Hypothalamus (tissue), 51 donors: ENCODE data around the gene PIK3C3.
"Not testable (repeated sequence)": the region's sequence is repeated elsewhere in the genome, so short reads cannot be mapped to it uniquely, and the experiment has no call there.

Source experiments
- DNase-seq, 51 donors: peaks; one replicate each; lab custom pipeline; 2025; lab: John Stamatoyannopoulos, UW

Gene PIK3C3

DNA sequence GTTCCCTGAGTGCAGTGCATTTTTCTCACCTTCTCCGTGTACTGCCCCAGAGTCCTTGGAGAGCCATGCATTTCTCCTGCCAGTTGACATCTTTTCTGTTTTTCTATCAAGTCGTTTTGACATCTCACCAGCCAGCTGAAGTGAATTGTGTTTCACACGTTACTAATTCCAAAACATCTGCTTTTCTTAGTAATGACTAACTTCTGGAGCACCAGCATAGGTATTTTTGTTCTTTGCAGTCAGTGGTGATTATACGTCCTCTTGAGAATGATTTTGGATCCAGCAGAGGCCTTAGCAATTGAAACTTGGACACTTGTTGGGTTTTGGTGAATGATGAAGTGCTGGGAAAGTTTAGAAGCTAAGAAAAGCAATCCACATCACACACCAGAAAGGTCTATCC lies 112.5 kb downstream of the PIK3C3 start:
- no peak for DNase-seq

- DNase-seq: no peak
These were observed 113.0 kb downstream of the PIK3C3 start for GRCh38 chr18:42068030-42068429.

- DNase-seq: no peak
These were observed 114.0 kb downstream of the PIK3C3 start for GRCh38 chr18:42069036-42069435.

DNA sequence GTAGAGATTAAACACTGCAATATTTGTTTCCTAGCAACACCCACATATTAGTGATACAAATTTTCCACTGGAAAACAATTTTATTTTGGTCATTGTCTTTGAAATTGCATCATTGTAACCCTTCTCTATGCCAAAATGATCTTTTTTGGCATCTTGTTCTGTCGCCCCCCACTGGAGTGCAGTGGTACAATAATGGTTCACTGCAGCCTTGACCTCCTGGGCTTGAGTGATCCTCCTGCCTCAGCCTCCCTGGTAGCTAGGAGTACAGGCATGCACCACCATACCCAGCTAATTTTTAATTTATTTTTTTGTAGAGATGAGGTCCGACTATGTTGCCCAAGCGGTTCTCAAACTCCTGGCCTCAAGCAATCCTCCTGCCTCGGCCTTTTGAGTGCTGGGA lies 117.4 kb downstream of the PIK3C3 start:
- DNase-seq: no peak

GRCh38 chr18:42074704-42075103 lies 119.7 kb downstream of the PIK3C3 start:
- no peak for DNase-seq

DNA sequence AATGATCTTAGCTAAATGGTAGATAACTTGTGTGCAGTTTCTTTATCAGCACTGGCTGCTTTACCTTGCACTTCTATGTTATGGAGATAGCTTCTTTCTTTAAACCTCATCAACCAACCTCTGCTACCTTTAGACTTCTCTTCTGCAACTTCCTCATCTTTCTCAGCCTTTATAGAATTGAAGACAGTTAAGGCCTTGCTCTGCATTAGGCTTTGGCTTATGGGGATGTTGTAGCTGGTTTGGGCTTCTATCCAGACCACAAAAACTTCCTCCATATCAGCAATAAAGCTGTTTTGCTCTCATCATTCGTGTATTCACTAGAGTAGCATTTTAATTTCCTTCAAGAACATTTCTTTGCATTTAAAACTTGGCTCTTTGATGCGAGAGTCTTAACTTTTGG lies 123.7 kb downstream of the PIK3C3 start:
- DNase-seq: no peak

DNA sequence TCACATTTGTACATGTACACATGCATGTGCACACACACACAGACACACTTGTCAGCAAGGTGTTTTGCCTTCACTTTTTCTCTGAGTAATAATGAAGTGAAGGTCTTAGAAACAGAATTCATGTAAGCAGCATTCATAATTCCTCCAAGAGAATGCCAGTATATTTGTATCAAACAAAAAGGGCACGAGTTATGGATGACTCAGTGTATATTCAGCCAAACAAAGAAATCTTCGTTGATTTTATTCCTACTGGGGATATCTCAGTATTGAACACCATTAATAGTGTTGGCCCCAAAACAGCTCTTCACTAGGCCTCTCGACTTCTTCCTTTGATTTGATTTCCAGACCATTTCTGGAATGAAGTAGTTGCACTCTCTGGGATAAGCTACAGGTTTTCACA lies 125.3 kb downstream of the PIK3C3 start:
- no peak for DNase-seq

- DNase-seq: no peak
These were observed 127.6 kb downstream of the PIK3C3 start for GRCh38 chr18:42082415-42083234.

- no peak for DNase-seq
These were observed 131.3 kb downstream of the PIK3C3 start for GRCh38 chr18:42086288-42086687.

GRCh38 chr18:42087235-42087634 lies 132.2 kb downstream of the PIK3C3 start:
- DNase-seq: no peak

DNA sequence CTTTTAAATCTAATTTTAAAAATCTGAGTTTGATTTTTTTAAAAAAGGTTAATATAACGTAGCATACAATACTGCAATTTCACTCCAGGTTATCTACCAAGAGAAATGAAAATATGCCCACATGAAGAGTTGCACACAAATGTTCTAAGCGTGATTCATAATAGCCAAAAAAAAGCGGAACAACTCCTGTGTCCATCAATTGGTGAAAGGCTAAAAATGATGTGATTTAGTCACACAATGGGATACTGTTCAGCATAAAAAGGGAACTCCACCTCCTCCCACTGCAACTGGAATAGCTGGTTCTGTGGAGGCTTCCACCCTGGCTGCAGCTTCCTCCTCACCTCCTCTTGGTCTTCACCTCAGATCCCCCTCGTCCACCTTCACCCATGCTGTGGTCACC lies 132.8 kb downstream of the PIK3C3 start:
- no peak for DNase-seq

- DNase-seq: no peak
These were observed 137.8 kb downstream of the PIK3C3 start for GRCh38 chr18:42092848-42093247.

- no peak for DNase-seq
These were observed 139.8 kb downstream of the PIK3C3 start for GRCh38 chr18:42094875-42095274.

DNA sequence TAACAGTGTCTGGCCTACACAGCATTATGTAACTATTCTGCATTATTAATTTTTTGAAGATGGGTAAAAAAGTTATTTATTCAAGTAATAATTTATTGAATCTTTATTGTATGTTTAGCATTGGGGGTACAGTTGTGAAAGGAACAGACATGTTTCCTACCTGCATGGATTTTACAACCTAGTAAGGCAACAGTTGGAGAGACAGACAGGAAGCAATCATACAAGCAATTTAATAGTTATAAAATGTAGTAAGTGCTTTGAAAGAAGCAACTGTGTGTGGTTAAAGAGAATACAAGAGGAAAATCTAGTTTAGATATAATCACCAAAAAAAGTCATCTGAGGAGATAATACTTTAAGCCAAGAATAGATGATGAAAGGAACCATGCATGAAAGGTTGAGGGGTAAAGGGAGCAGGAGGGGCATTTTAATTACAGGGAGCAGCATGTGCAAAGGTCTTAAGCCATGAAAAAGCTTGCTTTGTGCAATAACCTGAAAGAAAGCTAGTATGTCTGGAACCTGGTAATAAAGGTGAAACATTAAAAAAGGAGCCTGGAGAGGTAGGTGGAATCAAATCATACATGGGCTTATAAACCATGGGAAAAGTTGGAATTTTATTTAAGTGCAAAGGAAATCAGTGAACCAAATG lies 140.8 kb downstream of the PIK3C3 start:
- DNase-seq: no peak

DNA sequence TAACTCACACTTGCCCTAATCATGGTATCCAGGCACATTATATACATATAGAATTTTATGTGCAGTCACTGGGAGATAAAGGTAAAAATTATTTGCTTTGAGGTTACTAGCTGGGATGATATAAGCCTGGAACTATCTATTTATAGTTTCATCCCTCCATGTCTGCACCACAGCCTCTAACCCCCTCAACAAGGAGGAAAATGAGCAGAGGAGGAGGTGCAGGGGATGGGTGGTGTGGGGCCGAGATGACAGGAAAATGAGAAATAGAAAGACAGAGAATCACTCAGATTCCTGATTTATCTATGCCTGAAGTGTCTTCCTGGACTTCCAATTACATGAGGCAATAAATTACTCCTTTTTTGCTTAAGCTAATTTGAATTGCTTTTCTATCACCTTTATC lies 145.2 kb downstream of the PIK3C3 start:
- no peak for DNase-seq

GRCh38 chr18:42100911-42101310 lies 145.9 kb downstream of the PIK3C3 start:
- no peak for DNase-seq

DNA sequence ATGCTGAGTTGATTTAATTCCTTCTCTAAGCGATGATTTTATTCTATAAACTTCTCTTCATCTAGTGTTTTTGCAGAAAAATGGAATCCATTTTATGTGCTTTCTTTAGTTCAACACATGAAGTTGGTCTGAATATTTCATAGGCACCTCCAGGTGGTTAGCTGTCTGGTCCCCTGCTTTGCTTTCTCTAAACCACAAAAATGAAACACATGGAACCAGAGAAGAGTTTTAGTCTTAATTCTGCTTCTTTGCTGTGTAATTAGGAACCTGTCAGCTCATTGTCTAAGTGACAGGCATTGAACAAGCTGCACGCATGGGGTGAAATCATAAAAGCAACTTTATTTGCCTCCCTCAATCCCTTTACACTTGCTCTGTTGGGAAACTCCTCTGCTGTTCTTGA lies 150.4 kb downstream of the PIK3C3 start:
- DNase-seq: no peak

DNA sequence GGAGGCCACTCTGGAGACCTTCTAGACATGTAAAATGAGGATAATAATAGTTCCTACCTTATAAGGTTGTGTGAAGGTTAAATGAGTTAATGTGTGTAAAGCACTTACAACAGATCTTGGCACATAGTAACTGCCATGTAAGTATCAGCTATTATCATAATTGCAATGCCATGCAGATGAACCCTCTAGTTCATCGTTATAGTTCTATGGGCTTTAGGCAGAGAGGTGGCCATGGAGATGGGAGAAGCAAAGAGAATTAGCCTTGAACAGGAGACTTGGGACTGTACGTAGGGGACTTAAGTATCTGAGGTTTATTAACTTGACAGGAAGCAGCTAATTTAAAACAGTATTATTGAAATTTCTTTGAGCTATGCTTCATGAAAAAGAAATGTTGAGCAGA lies 151.8 kb downstream of the PIK3C3 start:
- no peak for DNase-seq

GRCh38 chr18:42107287-42107686 lies 152.3 kb downstream of the PIK3C3 start:
- DNase-seq: no peak

DNA sequence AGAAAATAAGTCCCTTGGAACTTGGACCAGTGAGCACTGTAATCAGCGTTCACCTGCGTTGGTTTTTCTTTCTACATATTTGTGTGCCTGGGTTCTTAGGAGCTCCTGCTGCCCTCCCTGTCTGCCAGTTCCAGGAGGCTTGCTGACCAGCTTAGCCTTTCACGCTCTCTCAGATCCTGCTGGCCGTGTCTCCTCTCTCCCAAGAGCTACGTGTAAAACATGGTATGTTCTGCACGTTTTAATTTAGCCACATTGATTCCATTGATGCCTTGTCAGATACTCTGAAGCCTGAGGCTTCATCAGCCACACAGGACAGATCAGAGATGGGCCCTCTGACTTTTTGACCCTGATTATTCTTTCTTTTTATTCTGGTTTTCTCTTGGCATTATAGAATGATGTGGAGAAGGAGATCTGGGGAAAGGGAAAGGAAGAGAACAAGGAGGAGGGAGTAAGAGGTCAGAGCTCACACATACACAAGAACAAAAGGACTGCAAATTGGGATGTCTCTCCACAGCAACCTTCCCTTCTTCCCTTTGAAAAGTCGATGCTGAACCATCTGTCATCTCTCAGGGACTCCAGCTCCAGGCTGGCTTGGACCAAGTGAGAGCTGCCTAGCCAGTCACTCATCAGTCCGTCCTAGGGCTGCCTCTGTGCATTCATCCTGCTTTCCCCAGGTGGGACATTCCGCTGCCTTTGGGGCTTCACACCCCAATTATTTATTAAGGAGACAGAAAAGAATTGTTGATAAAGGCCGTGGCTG lies 152.8 kb downstream of the PIK3C3 start:
- no peak for DNase-seq

GRCh38 chr18:42112147-42112546 lies 157.1 kb downstream of the PIK3C3 start:
- DNase-seq: not testable (repeated sequence)
